Epidermal melanocyte (primary cell): ENCODE results near the gene DTNB.

Experiments used
- DNase-seq: peaks from one replicate; pipeline ENCODE4 v3.0.0; 2011; ENCODE audit warnings: low spot score; ENCODE audit not compliant: insufficient read length

DTNB gene

GRCh38 chr2:25328152-25329085, 345.0 kb downstream of the DTNB start:
- no peak for DNase-seq
